ENCODE data around the gene LUC7L2. TPM values are rescaled to one million over a fixed set of nuclear protein-coding genes. Genes with fewer than 3 reads are reported as not detected.
"Not testable (repeated sequence)": the region's sequence is repeated elsewhere in the genome, so short reads cannot be mapped to it uniquely, and the experiment has no call there.

LUC7L2 gene
- total and polyA plus RNA-seq, 4 donors, result 16.2 to 38.9 (median 22.9) TPM

GRCh38 chr7:139424004-139424403 lies 64.3 kb downstream of the LUC7L2 start:
- Histone ChIP-seq H3K4me1 (ENCODE audit: control insufficient read depth in 4 of 4, insufficient read depth in 4 of 4, low read length in 3 of 4) (peaks cover 0 to 2% (median 0%) of the 10 kb centered on the region in 4 donors), H3K9me3 (ENCODE audit: control insufficient read depth in 4 of 4, low read length in 3 of 4) (no peaks in the 10 kb centered on the region), H3K27ac (ENCODE audit: low read depth in 1 of 2, low read length in 2 of 2) (no peak overlapping the region), H3K9ac (ENCODE audit: low read depth in 1 of 2, low read length in 2 of 2) (no peak overlapping the region), H3K4me3 (ENCODE audit: low read depth in 1 of 3, low read length in 3 of 3) (no peak overlapping the region), H3K36me3 (ENCODE audit: control insufficient read depth in 4 of 4, insufficient read depth in 3 of 4, low read depth in 1 of 4, low read length in 3 of 4) (peaks cover 9 to 41% (median 28%) of the 10 kb centered on the region in 4 donors), H3K27me3 (ENCODE audit: control insufficient read depth in 4 of 4, insufficient read depth in 4 of 4, low read length in 3 of 4) (no peaks in the 10 kb centered on the region)
- no peak for TF ChIP-seq CTCF (IDR thresholded peaks at IDR 0.05; ENCODE audit: low read depth, low read length, missing input control)
- no peak for TF ChIP-seq HNF4G (IDR thresholded peaks at IDR 0.05)
- TF ChIP-seq FOXA1 (IDR thresholded peaks at IDR 0.05), result no peak
- TF ChIP-seq RAD21 (IDR thresholded peaks at IDR 0.05), result no peak
- no peak for TF ChIP-seq EGR1 (IDR thresholded peaks at IDR 0.05; ENCODE audit: low read depth in 2 of 2)
- TF ChIP-seq FOXA2 (IDR thresholded peaks at IDR 0.05), result no peak
- TF ChIP-seq YY1 (IDR thresholded peaks at IDR 0.05), result no peak
- TF ChIP-seq GABPA (IDR thresholded peaks at IDR 0.05 in 1 of 2, conservative IDR thresholded peaks at IDR 0.05 in 1 of 2), result no peak
- TF ChIP-seq REST (IDR thresholded peaks at IDR 0.05), result no peak
- no peak for TF ChIP-seq RXRA (IDR thresholded peaks at IDR 0.05)
- TF ChIP-seq ZBTB33 (IDR thresholded peaks at IDR 0.05), result no peak
- no peak for TF ChIP-seq TAF1 (conservative IDR thresholded peaks at IDR 0.05)
- TF ChIP-seq MAX (IDR thresholded peaks at IDR 0.05), result no peak
- no peak for TF ChIP-seq ATF3 (IDR thresholded peaks at IDR 0.05)
- no peak for TF ChIP-seq JUND (IDR thresholded peaks at IDR 0.05)
- no peak for TF ChIP-seq NR2F2 (IDR thresholded peaks at IDR 0.05)
- no peak for TF ChIP-seq HNF4A (conservative IDR thresholded peaks at IDR 0.05)
- WGBS, result 84% methylated on average over 4 of the region's 4 CpGs
- DNase-seq (ENCODE audit: low spot score), result no peak

GRCh38 chr7:139425701-139426100 lies 66.0 kb downstream of the LUC7L2 start:
- 97% methylated on average over 10 of the region's 10 CpGs for WGBS
- not testable (repeated sequence) for H3K27ac ChIP-seq (ENCODE audit: low read depth in 1 of 2, low read length in 2 of 2); H3K9ac ChIP-seq (ENCODE audit: low read depth in 1 of 2, low read length in 2 of 2); H3K4me1 ChIP-seq (ENCODE audit: control insufficient read depth in 4 of 4, insufficient read depth in 4 of 4, low read length in 3 of 4); H3K4me3 ChIP-seq (ENCODE audit: low read depth in 1 of 3, low read length in 3 of 3); H3K9me3 ChIP-seq (ENCODE audit: control insufficient read depth in 4 of 4, low read length in 3 of 4); H3K27me3 ChIP-seq (ENCODE audit: control insufficient read depth in 4 of 4, insufficient read depth in 4 of 4, low read length in 3 of 4); DNase-seq (ENCODE audit: low spot score)
- peaks cover 7 to 30% (median 18%) of the 10 kb centered on the region in 4 donors for H3K36me3 ChIP-seq (ENCODE audit: control insufficient read depth in 4 of 4, insufficient read depth in 3 of 4, low read depth in 1 of 4, low read length in 3 of 4)

Measured in liver (tissue), 9 donors.